ENCODE results near the gene HS1BP3.

The HS1BP3 gene

GRCh38 chr2:20621366-20622295, 29.3 kb downstream of the HS1BP3 start:
- in situ Hi-C loops (cut with MboI; ENCODE audit: low sequenced_read_pairs): no loop called here

GRCh38 chr2:20620696-20621365, 30.1 kb downstream of the HS1BP3 start:
- in situ Hi-C loops (cut with MboI; ENCODE audit: low sequenced_read_pairs): no loop called here

- in situ Hi-C loops (cut with MboI; ENCODE audit: low sequenced_read_pairs): no loop called here
Observed at GRCh38 chr2:20620271-20620681, 30.6 kb downstream of the HS1BP3 start.

- in situ Hi-C loops (cut with MboI; ENCODE audit: low sequenced_read_pairs): no loop called here
Observed at GRCh38 chr2:20619624-20620024, 31.3 kb downstream of the HS1BP3 start.

- in situ Hi-C loops (cut with MboI; ENCODE audit: low sequenced_read_pairs): no loop called here
Observed at GRCh38 chr2:20618886-20619521, 31.9 kb downstream of the HS1BP3 start.

- in situ Hi-C loops (cut with MboI; ENCODE audit: low sequenced_read_pairs): no loop called here
Observed at GRCh38 chr2:20618468-20618885, 32.4 kb downstream of the HS1BP3 start.

- in situ Hi-C loops (cut with MboI; ENCODE audit: low sequenced_read_pairs): no loop called here
Observed at GRCh38 chr2:20617892-20618467, 32.9 kb downstream of the HS1BP3 start.

GRCh38 chr2:20617081-20617575, 33.8 kb downstream of the HS1BP3 start:
- in situ Hi-C loops (cut with MboI; ENCODE audit: low sequenced_read_pairs): no loop called here

- in situ Hi-C loops (cut with MboI; ENCODE audit: low sequenced_read_pairs): no loop called here
Observed at GRCh38 chr2:20616341-20616871, 34.5 kb downstream of the HS1BP3 start.

GRCh38 chr2:20615466-20616241, 35.2 kb downstream of the HS1BP3 start:
- in situ Hi-C loops (cut with MboI; ENCODE audit: low sequenced_read_pairs): no loop called here

- in situ Hi-C loops (cut with MboI; ENCODE audit: low sequenced_read_pairs): no loop called here
Observed at GRCh38 chr2:20615068-20615465, 35.8 kb downstream of the HS1BP3 start.

GRCh38 chr2:20614201-20615067, 36.5 kb downstream of the HS1BP3 start:
- in situ Hi-C loops (cut with MboI; ENCODE audit: low sequenced_read_pairs): no loop called here

GRCh38 chr2:20612925-20613916, 37.7 kb downstream of the HS1BP3 start:
- in situ Hi-C loops (cut with MboI; ENCODE audit: low sequenced_read_pairs): no loop called here

GRCh38 chr2:20611844-20612356, 39.0 kb downstream of the HS1BP3 start:
- in situ Hi-C loops (cut with MboI; ENCODE audit: low sequenced_read_pairs): no loop called here

- in situ Hi-C loops (cut with MboI; ENCODE audit: low sequenced_read_pairs): no loop called here
Observed at GRCh38 chr2:20611077-20611843, 39.6 kb downstream of the HS1BP3 start.

GRCh38 chr2:20609995-20610357, 40.9 kb downstream of the HS1BP3 start:
- in situ Hi-C loops (cut with MboI; ENCODE audit: low sequenced_read_pairs): no loop called here
